ENCODE results near the gene GPR183.
A peak's percentile ranks its signal among the peaks of the same experiment; 100 is the strongest.

Gene GPR183

DNA sequence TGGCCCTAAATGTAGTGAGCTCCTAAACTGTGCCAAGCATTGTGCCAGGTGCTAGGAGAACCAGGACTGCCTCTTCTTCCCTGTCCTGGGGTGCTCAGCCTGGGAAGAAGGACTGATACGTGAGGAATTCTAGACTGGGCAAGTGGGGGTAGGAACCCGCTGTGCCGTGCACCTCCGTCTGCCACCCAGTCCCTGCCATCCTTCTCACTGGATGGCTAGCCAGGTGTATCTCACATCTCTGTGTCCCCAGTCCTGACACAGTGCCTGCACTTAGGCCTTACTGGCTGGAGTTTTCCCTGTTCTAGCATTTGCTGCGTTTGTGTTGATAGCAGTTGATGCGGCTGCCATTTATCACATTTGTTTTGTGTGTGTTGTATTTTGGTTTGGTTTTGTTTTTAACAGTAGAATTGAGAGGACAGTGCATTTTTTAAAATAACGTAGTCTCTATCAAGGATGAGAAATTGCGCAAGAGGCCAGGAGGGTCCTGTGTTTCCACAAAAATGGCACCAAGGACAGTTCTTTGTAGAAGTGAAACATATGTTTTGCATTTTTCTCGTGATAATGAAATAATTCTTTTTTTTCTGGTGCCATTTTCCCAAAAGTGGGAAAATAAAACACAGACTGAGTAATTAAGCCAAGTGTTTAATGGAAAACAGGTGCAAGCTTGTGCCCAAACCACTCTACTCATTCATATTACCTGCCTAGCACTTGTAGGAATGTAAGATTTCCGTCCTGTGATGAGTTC is 4.7 kb upstream of the GPR183 start:
- DNase-seq, result no peak

DNA sequence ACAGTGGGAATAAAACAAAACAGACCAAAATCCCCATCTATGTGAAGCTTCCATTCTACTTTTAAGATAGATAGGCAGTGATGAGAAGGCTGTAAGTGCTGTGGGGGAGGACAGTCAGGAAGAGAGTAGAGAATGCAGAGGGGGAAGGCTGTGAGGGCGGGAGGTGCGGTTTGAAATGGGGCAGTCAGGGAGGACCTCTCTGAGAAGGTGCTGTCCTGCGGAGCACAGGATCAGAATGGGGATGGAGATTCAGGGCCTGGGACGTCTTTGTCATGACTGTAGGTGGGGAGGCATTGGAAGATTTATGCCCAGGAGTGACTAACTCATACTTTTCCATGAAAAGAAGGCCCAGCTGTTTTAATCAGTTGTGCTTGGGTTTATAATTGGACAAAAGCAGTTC is 3.9 kb upstream of the GPR183 start:
- no peak for DNase-seq

DNA sequence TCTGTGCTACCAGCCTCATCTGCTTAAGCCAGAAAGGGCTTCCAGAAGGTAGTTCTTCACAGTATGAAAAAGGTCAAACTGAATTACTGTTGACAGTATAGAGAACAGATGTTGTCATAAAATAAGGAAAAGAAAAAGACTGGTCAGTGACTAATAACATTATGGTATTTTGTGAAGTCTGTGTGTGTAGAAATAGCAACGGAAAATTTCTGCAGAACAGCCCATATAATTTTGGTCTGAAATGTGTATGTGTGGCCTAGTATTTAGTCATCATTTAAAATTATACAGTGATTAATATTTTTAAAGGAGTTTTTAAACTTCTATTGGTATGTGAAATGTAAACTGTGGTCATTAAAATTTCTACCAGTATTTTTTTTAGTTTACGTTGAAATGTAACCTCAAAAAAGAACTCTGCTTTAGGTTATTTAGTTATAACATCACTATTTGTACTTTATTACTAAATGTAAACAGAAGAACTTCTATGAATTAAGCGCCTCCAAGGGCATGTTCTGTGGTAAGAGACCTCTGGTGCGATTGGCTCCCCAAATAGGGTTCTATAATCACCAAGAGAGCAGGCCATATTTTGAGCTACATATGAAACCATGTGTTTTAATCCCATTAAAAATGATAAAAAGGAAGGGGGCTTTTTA is 3.3 kb upstream of the GPR183 start:
- no peak for DNase-seq

- no peak for DNase-seq
Measured at GRCh38 chr13:99308471-99309087, 1.4 kb upstream of the GPR183 start.

- peak in 2 of 5 experiments; percentile 63 to 91 for DNase-seq
Measured at GRCh38 chr13:99307648-99308339, 595 bp upstream of the GPR183 start.

DNA sequence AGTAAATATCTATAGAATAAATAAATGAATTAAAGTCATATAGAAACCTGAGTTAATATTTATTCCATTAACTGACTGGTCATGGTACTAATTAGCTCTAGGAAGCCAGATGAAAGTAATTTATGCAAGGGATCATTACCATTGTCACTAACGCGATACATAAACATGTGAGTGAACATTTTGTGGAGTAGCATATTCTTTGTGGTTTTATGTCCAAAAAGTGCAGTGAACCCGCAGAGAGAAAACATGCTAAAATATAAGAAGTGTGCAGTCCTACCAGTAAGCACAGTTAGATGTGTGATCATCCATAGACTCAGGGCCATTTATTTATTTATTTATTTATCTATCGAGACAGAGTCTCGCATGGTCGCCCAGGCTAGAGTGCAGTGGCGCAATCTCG is 1.6 kb downstream of the GPR183 start:
- no peak for DNase-seq

DNA sequence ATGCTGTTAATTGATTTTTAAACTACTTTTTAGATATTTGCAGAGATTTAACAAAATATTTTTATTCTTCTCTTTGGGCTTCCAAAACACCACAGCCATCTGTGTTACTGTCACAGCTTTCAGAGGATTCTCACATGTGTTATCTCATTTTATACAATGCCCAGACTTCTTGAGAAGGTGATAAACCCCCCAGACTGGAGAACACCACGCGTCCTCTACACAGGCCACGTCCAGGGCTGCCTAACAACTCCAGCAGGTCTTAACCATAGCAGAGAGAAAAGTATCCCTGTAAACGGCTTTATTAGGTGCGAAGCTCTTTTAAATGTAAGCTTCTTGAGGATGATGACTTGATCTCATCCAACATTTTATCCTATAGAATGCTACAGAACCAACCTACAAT is 2.0 kb downstream of the GPR183 start:
- DNase-seq, result no peak

- DNase-seq, result no peak
Measured at GRCh38 chr13:99304541-99304940, 2.7 kb downstream of the GPR183 start.

DNA sequence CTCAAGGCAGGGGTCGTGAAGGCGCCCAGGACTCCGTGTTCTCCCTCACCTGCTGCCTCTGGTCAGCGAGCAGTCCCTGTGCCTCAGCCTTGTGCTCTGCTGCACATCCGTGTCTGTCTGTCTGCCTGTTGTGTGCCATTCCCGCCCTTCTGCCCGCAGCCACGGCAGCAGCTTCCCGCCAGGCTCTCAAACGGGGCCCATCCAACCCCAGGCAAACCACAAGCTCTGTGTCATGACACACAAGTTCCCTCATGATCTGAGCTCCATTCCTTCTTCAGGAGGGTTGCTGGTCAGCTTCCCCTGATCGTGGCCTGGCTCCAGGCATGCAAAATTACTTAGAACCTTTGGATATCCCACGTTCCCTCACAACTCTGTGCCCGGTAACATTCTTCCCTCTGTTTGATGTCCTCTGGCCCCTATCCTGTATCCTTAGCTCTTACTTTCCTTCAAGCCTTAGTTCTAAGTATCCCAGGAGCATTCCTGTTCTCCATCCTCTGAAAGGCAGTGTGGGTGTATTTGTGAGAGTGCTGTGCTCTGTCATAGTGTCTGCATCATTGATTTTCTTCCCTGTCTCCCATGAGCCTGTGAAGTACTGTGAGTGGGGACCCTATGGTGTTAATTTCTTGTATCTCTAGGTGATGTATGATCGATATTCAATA is 3.2 kb downstream of the GPR183 start:
- DNase-seq, result peak in 4 of 5 experiments; percentile 48 to 82 (median 52)

GRCh38 chr13:99302637-99303505 is 4.3 kb downstream of the GPR183 start:
- DNase-seq, result no peak

DNA sequence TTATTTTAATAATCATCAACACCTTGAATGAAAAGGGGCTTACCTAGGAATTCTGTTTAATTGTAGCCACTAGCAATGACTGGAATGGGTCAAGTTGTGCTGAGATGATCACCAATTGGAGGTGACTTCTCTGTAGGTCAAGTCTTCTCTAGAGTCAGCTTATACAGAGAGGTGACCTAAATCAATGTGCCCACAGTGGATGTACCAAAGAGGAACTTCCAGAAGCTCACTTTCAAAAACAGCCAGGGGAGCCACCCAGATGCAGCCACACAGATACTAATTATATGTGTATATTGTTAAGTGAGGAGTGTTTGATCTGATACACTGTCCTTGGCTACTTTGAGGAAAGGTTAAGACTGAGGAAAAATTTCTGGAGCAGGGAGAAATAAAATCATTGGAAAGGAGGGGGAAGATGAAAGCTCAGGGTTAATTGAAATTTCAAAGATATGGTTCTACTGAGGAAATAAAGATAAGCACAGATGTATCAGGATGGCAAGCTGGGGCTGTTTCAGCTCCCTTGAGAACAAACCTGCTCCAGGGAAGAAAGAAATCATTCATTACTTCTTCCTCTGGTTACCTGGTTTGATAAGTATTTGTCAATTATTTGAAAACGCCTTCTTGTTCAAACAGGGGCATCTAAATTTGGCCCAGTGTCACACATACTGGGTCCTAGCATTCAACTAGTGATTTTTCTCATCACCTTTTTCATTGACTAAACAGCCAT is 5.1 kb downstream of the GPR183 start:
- no peak for DNase-seq

- no peak for DNase-seq
Measured at GRCh38 chr13:99301056-99301838, 6.0 kb downstream of the GPR183 start.

GRCh38 chr13:99299920-99300341 is 7.3 kb downstream of the GPR183 start:
- DNase-seq, result no peak

GRCh38 chr13:99299256-99299919 is 7.8 kb downstream of the GPR183 start:
- no peak for DNase-seq

- DNase-seq, result no peak
Measured at GRCh38 chr13:99298056-99298455, 9.1 kb downstream of the GPR183 start.

DNA sequence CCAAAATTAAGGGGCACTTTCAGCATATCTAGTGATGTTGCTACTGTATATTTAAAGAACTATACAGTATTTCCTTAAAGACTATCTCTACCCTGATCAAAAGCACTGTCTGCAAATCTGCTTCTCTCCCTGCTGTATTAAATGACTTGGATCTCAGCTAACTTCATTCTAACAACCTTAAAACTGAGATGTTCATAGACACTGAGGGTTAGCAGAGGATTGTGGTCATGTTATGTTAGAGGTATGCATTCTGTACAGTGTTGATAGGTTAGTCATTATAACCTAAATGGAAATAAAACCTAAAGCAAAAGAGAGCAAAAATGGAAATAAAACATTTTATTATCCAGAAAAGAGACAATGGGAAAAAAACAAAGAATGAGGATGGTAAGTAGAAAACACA is 9.9 kb downstream of the GPR183 start:
- peak in 1 of 5 experiments; percentile 85 for DNase-seq

- DNase-seq, result peak in 2 of 5 experiments; percentile 55 to 91
Measured at GRCh38 chr13:99296398-99296797, 10.8 kb downstream of the GPR183 start.

DNA sequence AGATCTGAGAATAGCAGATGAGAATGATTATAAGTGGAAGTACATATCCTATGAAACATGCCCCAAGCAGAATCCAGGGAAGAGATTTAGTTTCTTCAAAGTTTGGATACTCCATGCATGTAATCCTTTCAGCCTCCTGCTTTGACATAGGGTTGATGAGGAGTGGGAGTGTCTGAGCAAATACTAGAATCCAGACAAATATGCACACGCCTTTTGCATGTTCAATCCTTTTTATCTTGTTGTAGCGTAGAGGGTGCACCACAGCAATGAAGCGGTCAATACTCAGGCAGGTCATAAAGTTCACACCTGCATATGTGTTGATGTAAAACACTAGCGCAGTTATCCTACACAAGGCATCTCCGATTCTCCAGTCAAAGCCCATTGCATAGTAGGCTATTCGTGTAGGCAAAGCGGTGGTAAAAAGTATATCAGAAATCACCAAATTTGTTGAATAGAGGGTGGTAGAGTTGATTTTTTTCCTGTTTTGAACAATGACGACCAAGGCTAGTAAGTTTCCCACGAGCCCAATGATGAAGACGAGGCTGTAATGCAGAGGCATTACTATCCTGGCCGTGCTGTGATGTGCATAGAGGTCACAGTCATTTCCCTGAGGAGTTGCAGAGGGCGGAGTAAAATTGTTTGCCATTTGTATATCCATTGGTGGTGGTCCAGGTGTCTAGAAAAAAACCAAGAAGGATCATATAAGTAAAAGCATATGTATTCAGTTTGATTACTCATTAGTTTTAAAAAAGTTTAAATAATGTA is 11.5 kb downstream of the GPR183 start:
- DNase-seq, result no peak

- no peak for DNase-seq
Measured at GRCh38 chr13:99294958-99295357, 12.2 kb downstream of the GPR183 start.
